NCI-H748 treated with DMSO at 0.1 percent for 48 hours (cell line): ENCODE data around the gene MC2R.

Experiments used
- DNase-seq: peaks from one replicate; lab custom pipeline; 2025; lab: John Stamatoyannopoulos, UW

The MC2R gene

GRCh38 chr18:13915391-13915790 lies at the start of gene MC2R:
Gene MC2R, minus strand, starts transcription at chr18:13915536. Its CDS starts 30,018 bp downstream, at chr18:13885518.
- no peak for DNase-seq

DNA sequence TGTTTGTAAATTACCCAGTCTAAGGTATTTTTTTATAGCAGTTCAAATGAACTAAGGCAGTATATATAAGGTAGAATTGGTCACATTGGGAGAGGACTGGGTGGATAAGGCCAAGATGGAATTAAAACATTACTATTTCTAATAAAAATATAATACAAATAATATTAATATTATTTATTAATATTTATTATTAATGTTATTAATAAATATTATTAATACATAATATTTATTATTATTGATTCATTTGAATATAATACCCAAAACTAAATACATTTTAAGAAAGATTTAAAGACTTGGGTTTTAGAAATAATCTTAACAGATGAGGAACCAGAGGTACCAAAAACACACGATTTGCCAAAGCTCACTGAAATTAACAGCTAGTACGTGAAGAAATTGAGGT lies 30.5 kb upstream of the MC2R start:
- DNase-seq: no peak

GRCh38 chr18:13943338-13943737 lies 28.0 kb upstream of the MC2R start:
- DNase-seq: no peak

- no peak for DNase-seq
Observed at GRCh38 chr18:13940326-13940725, 25.0 kb upstream of the MC2R start.

GRCh38 chr18:13934676-13935075 lies 19.3 kb upstream of the MC2R start:
- DNase-seq: no peak

DNA sequence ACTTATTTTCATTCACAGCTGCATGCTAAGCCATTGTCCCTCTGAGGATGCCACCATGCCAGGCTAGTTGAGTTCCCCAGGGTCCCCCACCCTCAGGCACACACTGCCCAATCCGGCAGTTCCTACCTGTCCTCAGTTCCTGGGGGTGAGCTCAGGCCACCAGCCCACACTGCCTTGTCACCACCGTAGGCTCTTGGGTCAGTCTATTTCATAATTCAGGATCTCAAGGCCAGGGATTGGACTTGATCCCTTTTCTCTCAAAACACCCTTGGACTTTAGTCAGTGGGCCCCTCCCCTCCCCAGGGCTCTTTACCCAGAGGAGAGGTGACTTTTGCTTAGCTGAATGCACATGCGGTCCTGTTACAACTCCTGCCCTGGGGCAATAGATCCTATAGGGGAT lies 18.7 kb upstream of the MC2R start:
- no peak for DNase-seq

- DNase-seq: no peak
Observed at GRCh38 chr18:13932285-13933025, 17.1 kb upstream of the MC2R start.

- no peak for DNase-seq
Observed at GRCh38 chr18:13930964-13931363, 15.6 kb upstream of the MC2R start.

GRCh38 chr18:13923221-13923620 lies 7.9 kb upstream of the MC2R start:
- DNase-seq: no peak

DNA sequence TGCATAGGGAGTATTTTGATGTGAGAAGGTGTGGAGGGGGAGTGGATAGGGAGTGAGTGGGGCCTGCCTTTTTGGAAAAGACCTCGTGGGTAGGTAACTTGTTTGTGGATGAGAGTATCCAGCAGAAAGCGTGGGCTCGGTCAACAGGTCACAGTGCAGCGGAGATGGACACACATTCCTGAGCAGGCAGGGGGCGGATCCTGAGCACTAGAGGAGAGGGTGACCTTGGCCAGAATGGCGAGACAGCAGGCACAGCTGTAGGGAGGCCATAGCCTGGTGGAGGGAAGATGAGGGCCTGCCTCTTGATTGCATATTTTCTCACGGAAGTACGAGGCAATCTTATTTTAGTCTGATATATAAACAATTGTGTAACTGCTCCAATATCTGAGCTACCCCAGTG lies 3.6 kb upstream of the MC2R start:
- no peak for DNase-seq

DNA sequence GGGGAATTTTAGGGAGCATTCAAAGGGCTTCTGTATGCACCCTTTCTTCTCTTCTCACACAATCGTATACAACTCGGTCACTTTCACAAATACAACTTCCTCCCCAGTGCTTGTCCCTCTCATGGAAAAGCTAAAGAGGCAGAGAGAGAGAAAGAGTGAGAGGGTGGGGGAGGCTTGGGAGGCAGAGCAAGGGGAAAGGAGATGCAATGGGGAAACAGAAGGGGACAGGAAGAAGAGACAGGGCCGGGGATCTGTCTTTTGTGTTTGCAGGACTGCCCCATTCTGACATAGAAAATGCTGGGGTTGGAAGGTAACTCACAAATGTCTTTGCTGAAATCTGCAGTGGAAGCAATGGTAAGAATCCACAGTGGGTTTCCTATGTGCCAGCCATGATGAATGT lies 2.1 kb upstream of the MC2R start:
- DNase-seq: no peak

GRCh38 chr18:13916559-13916958 lies 1.2 kb upstream of the MC2R start:
- DNase-seq: no peak

- DNase-seq: no peak
Observed at GRCh38 chr18:13915995-13916431, 677 bp upstream of the MC2R start.

- no peak for DNase-seq
Observed at GRCh38 chr18:13914756-13915155, 580 bp downstream of the MC2R start.

DNA sequence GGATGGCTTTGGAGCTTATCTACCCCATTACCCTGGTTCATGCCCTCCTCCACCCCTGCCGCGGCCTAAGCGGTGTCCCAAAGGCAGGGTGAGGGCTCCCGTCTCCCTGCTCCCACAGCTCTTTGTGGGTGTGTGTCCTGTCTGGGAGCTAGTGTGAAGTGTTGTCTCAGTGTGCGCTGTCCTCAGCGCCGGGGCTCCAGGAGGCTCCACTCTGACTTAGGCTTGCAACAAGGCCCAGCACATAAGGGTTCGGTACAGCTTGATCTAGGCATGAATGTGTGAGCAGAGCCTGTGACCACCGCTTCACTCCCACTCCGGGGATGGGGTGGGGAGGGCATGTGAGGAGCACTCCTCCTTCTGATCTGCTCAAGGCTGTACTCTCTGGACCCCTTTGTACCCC lies 1.2 kb downstream of the MC2R start:
- DNase-seq: no peak

- no peak for DNase-seq
Observed at GRCh38 chr18:13913205-13913604, 2.1 kb downstream of the MC2R start.

DNA sequence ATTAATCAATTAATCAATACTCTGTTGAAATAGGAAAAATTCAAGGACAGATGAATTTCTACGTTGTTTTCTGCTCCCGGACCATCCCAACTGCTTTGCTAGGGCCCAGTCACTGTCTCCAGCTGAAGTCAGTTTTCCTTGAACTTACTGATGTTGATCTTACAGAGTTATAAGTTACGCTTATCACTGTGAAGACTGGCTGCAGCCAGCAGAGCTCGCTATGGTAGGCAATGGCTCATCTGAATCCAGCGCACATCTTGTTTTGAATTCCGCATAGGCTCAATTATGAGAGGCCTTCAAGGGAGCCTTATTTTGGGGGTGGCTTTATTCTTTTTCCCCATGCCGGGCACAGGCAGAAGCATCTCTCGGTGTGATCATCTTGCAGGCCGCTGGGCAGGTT lies 2.7 kb downstream of the MC2R start:
- DNase-seq: no peak

DNA sequence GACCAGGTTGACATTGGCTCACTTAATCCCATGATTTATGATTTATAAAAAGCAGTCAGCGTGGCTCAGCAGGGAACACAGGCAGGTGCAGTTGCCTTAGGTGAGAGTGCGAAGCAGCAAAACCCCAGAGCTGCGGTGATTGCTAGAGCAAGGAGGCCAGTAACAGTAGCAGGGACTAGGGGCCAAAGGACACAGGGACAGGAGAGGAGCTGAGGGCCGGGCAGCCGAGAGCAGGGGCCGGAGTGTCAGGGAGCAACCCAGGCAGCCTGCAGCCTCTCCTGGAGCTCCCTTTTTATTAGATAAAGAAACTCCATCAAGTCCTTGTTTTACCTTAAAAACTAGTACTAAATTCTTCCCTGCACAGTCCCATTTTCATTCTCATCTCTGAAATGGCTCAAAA lies 4.3 kb downstream of the MC2R start:
- DNase-seq: no peak

GRCh38 chr18:13910501-13910900 lies 4.8 kb downstream of the MC2R start:
- DNase-seq: no peak

- no peak for DNase-seq
Observed at GRCh38 chr18:13909141-13909940, 6.0 kb downstream of the MC2R start.

- no peak for DNase-seq
Observed at GRCh38 chr18:13900633-13901032, 14.7 kb downstream of the MC2R start.

GRCh38 chr18:13895505-13896033 lies 19.8 kb downstream of the MC2R start:
- DNase-seq: no peak

DNA sequence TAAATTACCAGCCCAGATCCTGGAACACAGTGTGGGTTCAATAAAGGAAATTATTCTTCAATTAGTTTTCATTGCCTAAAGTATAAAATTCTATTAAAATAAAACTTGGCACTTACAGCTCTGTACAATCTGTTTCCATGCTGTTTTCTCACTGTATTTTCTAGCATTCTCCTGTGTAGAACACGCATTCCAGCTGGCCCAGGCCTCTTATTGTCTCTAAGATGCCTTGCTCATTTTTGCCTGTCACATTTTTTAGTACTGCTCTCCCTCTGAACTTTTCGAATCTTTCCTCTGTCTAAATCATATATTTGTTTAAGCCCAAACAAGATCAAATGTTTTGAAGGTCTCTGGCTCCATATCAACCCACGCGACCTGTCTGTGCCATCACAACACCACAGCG lies 20.8 kb downstream of the MC2R start:
- no peak for DNase-seq
